Spleen (tissue), 11 donors: ENCODE data around the gene RAI14. TPM values are rescaled to one million over a fixed set of nuclear protein-coding genes. Genes with fewer than 3 reads are reported as not detected.
"Not testable (repeated sequence)": the region's sequence is repeated elsewhere in the genome, so short reads cannot be mapped to it uniquely, and the experiment has no call there.

Source experiments
- DNase-seq: peaks from one replicate; pipeline ENCODE4 v3.0.0-alpha.2; 2020
- H3K27ac ChIP-seq, 8 donors: fragments of 200-600 bp; sonication (generic) in 7 of 8; 1 replicate in 4 of 8; 2 replicates in 4 of 8; pipeline versions ENCODE4 v1.5.0 to v1.8.0; 2016 to 2021; ENCODE audit warnings: inconsistent platforms in 4 of 8, mild to moderate bottlenecking in 4 of 8, moderate library complexity in 1 of 8
- H3K27me3 ChIP-seq, 7 donors: fragments of 200-600 bp; sonication (generic) in 6 of 7; replicated peaks in 1 of 7; 1 replicate in 4 of 7; 2 replicates in 3 of 7; pipeline versions ENCODE4 v1.5.0 to v1.8.0; 2016 to 2021; ENCODE audit warnings: inconsistent platforms in 3 of 7, mild to moderate bottlenecking in 1 of 7
- H3K36me3 ChIP-seq, 6 donors: fragments of 200-600 bp; sonication (generic) in 5 of 6; 1 replicate in 4 of 6; 2 replicates in 2 of 6; pipeline versions ENCODE4 v1.5.0 to v1.8.0; 2016 to 2021; ENCODE audit warnings: inconsistent platforms in 2 of 6
- H3K4me1 ChIP-seq, 6 donors: fragments of 200-600 bp; sonication (generic) in 5 of 6; 1 replicate in 3 of 6; 2 replicates in 3 of 6; pipeline versions ENCODE4 v1.5.0 to v1.8.0; 2016 to 2021; ENCODE audit warnings: inconsistent platforms in 3 of 6
- H3K4me3 ChIP-seq, 8 donors: fragments of 200-600 bp; sonication (generic) in 7 of 8; 1 replicate in 4 of 8; 2 replicates in 4 of 8; pipeline versions ENCODE4 v1.5.0 to v1.8.0; 2016 to 2021; ENCODE audit warnings: inconsistent platforms in 4 of 8, mild to moderate bottlenecking in 4 of 8, moderate library complexity in 2 of 8
- H3K9me3 ChIP-seq, 8 donors: fragments of 200-600 bp; sonication (generic) in 7 of 8; 1 replicate in 4 of 8; 2 replicates in 4 of 8; pipeline versions ENCODE4 v1.5.0 to v1.8.0; 2016 to 2021; ENCODE audit warnings: inconsistent platforms in 4 of 8
- CTCF ChIP-seq, 11 experiments: fragments of 200-600 bp in 7 of 11; fragments of 450-650 bp in 4 of 11; sonication (generic) in 4 of 11; IDR thresholded peaks in 8 of 11; conservative IDR thresholded peaks in 3 of 11; 1 replicate in 7 of 11; 2 replicates in 4 of 11; pipeline versions ENCODE4 v1.4.0 to v1.8.0; 2016 to 2021; ENCODE audit warnings: antibody characterized with exemption in 11 of 11, inconsistent platforms in 4 of 11, mild to moderate bottlenecking in 1 of 11
- POLR2A ChIP-seq, 3 donors: fragments of 450-650 bp; IDR thresholded peaks; one replicate each; pipeline ENCODE4 v1.5.1; 2017; ENCODE audit warnings: antibody characterized with exemption in 3 of 3, mild to moderate bottlenecking in 1 of 3
- POLR2AphosphoS5 ChIP-seq, 3 donors: sonication (generic); formaldehyde crosslinking; IDR thresholded peaks; one replicate each; pipeline ENCODE4 v1.5.1; 2017; ENCODE audit warnings: antibody characterized with exemption in 3 of 3
- WGBS, 5 donors: extraction: QIAGEN DNeasy Blood & Tissue Kit in 3 of 5; methylation state at CpG; one replicate each; pipeline versions ENCODE4 v1.1.5 to v1.1.7; 2013 to 2018; 5-methylcytosine and 5-hydroxymethylcytosine counted together
- intact Hi-C: fragments of 100-400 bp; cut with DNase I; formaldehyde crosslinking; loops from one replicate; pipeline ENCODE4 v1.15.0; 2023; ENCODE audit warnings: low total_unique reads
- polyA plus RNA-seq, 3 donors: library from polyadenylated mRNA; stranded (reverse); fragments of 200-250 nt; gene quantifications; one replicate each; pipeline ENCODE4 v1.2.1, GENCODE V29; 2013
- total RNA-seq, 7 donors: library from RNA; depleted of rRNA in 3 of 7; stranded (reverse); fragments of >200 nt in 3 of 7; fragmentation: NEBNext Ultra II Directional in 4 of 7; extraction: Animal tissue kit (Norgen Biotek cat#: 25700) in 4 of 7; gene quantifications; one replicate each; pipeline versions ENCODE4 v1.1.0 to v1.2.1, GENCODE V29; 2016 to 2021
- donor health status: healthy with polysubstance abuse.
- donor health status: DM: no; HTN: no; CAD: no; lungs with moderate emphysema.
- donor health status: DM: no; HTN: no; CAD: no.
- donor health status: Bipolar disorder and iron deficiency.
- donor health status: healthy.
- donor health status: DM: no; HTN: no; CAD: no.
- donor health status: DM: yes; HTN: yes; CAD: no.

RAI14 gene
- total and polyA plus RNA-seq, 10 donors, result 14.2 to 217 (median 116) TPM

- DNase-seq, result no peak
- Histone ChIP-seq H3K4me1 (no peaks in the 10 kb centered on the region), H3K4me3 (no peak overlapping the region), H3K9me3 (no peaks in the 10 kb centered on the region), H3K36me3 (peaks cover 0 to 87% (median 27%) of the 10 kb centered on the region in 6 donors), H3K27ac (no peak overlapping the region), H3K27me3 (no peaks in the 10 kb centered on the region)
- intact Hi-C loops, result no loop called here
- 49 to 86% (median 73%) methylated on average over 6 of the region's 6 CpGs for WGBS, 5 donors
- TF ChIP-seq POLR2A (IDR thresholded peaks at IDR 0.05) (no peak), CTCF (IDR thresholded peaks at IDR 0.05 in 8 of 11, conservative IDR thresholded peaks at IDR 0.05 in 3 of 11) (no peak), POLR2AphosphoS5 (IDR thresholded peaks at IDR 0.05) (peak in 1 of 3 donors; percentile 11)
These were observed 170.2 kb downstream of the RAI14 start for GRCh38 chr5:34826347-34826746.

GRCh38 chr5:34827588-34828506 is 171.7 kb downstream of the RAI14 start:
- H3K4me1 ChIP-seq, result no peaks in the 10 kb centered on the region
- no peaks in the 10 kb centered on the region for H3K9me3 ChIP-seq
- H3K4me3 ChIP-seq, result no peak overlapping the region
- no peak overlapping the region for H3K27ac ChIP-seq
- intact Hi-C loops, result no loop called here
- H3K27me3 ChIP-seq, result no peaks in the 10 kb centered on the region
- peaks cover 0 to 100% (median 30%) of the 10 kb centered on the region in 6 donors for H3K36me3 ChIP-seq
- no peak for DNase-seq
- WGBS, 5 donors, result 73 to 79% (median 77%) methylated on average over 6 of the region's 6 CpGs
- TF ChIP-seq POLR2AphosphoS5 (IDR thresholded peaks at IDR 0.05) (no peak), POLR2A (IDR thresholded peaks at IDR 0.05) (no peak), CTCF (IDR thresholded peaks at IDR 0.05 in 8 of 11, conservative IDR thresholded peaks at IDR 0.05 in 3 of 11) (no peak)

GRCh38 chr5:34830827-34831226 is 174.7 kb downstream of the RAI14 start:
- H3K27ac ChIP-seq, DNase-seq, H3K9me3 ChIP-seq, H3K27me3 ChIP-seq, intact Hi-C loops, H3K4me1 ChIP-seq, H3K4me3 ChIP-seq: not testable (repeated sequence)
- peaks cover 0 to 78% (median 20%) of the 10 kb centered on the region in 6 donors for H3K36me3 ChIP-seq
- WGBS, 5 donors, result 79 to 94% (median 85%) methylated on average over 7 of the region's 7 CpGs

- H3K9me3 ChIP-seq, result no peaks in the 10 kb centered on the region
- H3K27ac ChIP-seq, result no peak overlapping the region
- intact Hi-C loops, result no loop called here
- DNase-seq, result no peak
- H3K4me3 ChIP-seq, result no peak overlapping the region
- TF ChIP-seq CTCF (IDR thresholded peaks at IDR 0.05 in 8 of 11, conservative IDR thresholded peaks at IDR 0.05 in 3 of 11) (no peak), POLR2AphosphoS5 (IDR thresholded peaks at IDR 0.05) (no peak), POLR2A (IDR thresholded peaks at IDR 0.05) (no peak)
- H3K4me1 ChIP-seq, result no peaks in the 10 kb centered on the region
- no peaks in the 10 kb centered on the region for H3K27me3 ChIP-seq
- H3K36me3 ChIP-seq, result peaks cover 0 to 73% (median 20%) of the 10 kb centered on the region in 6 donors
These were observed 175.2 kb downstream of the RAI14 start for GRCh38 chr5:34831303-34831702.
